ENCODE results near the gene SAP25.
"Not testable (repeated sequence)": the region's sequence is repeated elsewhere in the genome, so short reads cannot be mapped to it uniquely, and the experiment has no call there.

Gene SAP25

GRCh38 chr7:100532165-100533022, 41.3 kb downstream of the SAP25 start:
- no peak for DNase-seq

DNA sequence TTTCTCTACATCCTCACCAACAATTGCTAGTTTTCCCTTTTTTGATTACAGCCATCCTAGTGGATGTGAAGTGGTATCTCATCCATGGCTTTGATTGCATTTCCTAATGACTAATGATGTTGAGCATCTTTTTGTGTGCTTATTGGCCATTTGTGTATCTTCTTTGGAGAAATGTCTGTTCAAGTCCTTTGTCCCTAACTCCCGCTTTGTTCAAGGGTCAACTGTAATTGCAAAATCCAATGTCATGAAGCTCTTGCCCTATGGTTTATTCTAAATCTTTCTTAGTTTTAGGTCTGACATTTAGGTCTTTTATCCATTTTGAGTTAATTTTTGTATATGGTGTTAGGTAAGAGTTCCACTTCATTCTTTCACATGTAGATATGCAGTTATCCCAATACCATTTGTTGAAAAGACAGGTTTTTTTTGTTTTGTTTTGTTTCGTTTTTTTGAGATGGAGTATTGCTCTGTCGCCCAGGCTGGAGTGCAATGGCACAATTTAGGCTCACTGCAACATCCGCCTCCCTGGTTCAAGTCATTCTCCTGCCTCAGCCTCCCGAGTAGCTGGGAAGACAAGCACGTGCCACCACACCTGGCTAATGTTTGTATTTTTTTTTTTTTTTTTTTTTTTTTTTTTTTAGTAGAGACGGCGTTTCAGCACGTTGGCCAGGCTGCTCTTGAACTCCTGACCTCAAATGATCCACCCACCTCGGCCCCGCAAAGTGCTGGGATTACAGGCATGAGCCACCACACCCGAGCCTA, 45.4 kb downstream of the SAP25 start:
- DNase-seq: not testable (repeated sequence)

GRCh38 chr7:100523192-100523591, 50.5 kb downstream of the SAP25 start:
- not testable (repeated sequence) for DNase-seq
